T-helper 17 cell (primary cell): ENCODE data around the gene HS3ST6. TPM values are rescaled to one million over a fixed set of nuclear protein-coding genes. Genes with fewer than 3 reads are reported as not detected.
"Not testable (repeated sequence)": the region's sequence is repeated elsewhere in the genome, so short reads cannot be mapped to it uniquely, and the experiment has no call there.

Source experiments
- ATAC-seq: fragments of 150-1000 bp; cut with Tn5 transposase; 2 replicates; pipeline ENCODE4 v1.10.0; 2021; ENCODE audit warnings: mild to moderate bottlenecking, moderate library complexity
- DNase-seq, 3 donors: peaks; one replicate each; pipeline versions ENCODE4 v3.0.0 to v3.0.0-alpha.2; 2020 to 2021
- H3K9me3 ChIP-seq: one replicate; pipeline ENCODE4 v1.7.0; 2013; ENCODE audit warnings: low read length, mild to moderate bottlenecking; ENCODE audit not compliant: control insufficient read depth, poor library complexity, severe bottlenecking
- H3K27ac Mint-ChIP-seq: one replicate; pipeline ENCODE4 v1.8.0; 2022; ENCODE audit warnings: mild to moderate bottlenecking, moderate library complexity, mixed read lengths
- H3K27me3 Mint-ChIP-seq: one replicate; pipeline ENCODE4 v1.8.0; 2022; ENCODE audit warnings: mixed read lengths
- H3K36me3 Mint-ChIP-seq: one replicate; pipeline ENCODE4 v1.8.0; 2022; ENCODE audit warnings: low read depth, mixed read lengths
- H3K4me1 Mint-ChIP-seq: one replicate; pipeline ENCODE4 v1.8.0; 2022; ENCODE audit warnings: mild to moderate bottlenecking, mixed read lengths
- H3K4me3 Mint-ChIP-seq: one replicate; pipeline ENCODE4 v1.8.0; 2022; ENCODE audit warnings: mild to moderate bottlenecking, moderate library complexity, mixed read lengths
- total RNA-seq, 4 donors: library from RNA in 2 of 4; stranded (reverse) in 2 of 4; gene quantifications; one replicate each; pipeline ENCODE4 v1.2.3 and lab custom pipeline; 2022 to 2026

Gene HS3ST6
- total RNA-seq, 2 donors from 2014 or later = not detected

DNA sequence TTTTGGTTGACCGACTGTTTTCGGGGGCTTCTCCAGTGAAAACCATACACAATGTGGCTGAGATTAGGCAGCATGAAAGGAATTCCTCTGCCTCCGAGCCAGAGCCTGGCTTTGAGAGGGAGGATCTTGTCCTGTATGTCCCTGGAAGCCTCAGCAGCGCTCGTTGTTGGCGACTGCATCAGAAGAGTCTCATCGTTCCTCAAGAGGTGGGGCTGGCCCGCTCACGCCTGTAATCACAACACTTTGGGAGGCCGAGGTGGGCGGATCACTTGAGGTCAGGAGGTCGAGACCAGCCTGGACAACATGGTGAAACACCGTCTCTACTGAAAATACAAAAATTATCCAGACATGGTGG is 15.0 kb downstream of the HS3ST6 start:
- Mint-ChIP-seq H3K27ac (no peak overlapping the region), H3K4me1 (no peaks in the 10 kb centered on the region), H3K27me3 (peaks cover 33% of the 10 kb centered on the region), H3K4me3 (no peak overlapping the region), H3K36me3 (no peaks in the 10 kb centered on the region)
- H3K9me3 ChIP-seq = no peaks in the 10 kb centered on the region
- ATAC-seq = no peak
- DNase-seq = no peak

DNA sequence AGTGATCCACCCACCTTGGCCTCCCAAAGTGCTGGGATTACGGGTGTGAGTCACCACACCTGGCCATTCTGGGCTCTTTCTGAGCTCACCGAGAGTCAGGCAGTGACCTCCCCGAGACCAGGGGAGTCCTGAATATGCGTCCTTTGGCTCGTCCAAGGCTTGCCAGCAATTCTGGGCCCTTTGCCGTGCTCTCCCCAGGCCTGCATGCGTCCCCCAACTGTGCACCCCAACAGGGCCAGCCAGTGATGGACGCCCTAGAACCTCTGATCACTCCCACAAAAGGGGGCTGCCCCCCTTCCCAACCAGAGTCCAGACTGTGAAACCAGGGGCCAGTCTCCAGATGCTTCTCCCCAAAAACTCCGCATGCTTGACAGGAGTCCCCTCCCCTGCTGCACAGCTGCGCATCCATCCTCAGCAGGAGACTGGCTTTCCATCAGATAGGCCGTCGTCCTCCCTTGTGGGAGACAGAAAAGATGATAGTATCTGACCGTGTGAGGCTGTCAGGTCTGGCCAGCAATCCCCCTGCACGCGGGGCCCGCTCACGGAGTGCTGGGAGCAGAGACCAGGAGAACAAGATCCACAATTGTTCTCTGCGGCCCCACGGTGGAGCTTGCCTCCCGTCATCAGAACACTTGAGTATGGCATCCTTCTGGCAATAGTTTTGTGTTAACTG is 15.5 kb downstream of the HS3ST6 start:
- Mint-ChIP-seq H3K36me3 (no peaks in the 10 kb centered on the region), H3K27ac (no peak overlapping the region), H3K4me3 (no peak overlapping the region), H3K27me3 (peaks cover 36% of the 10 kb centered on the region), H3K4me1 (no peaks in the 10 kb centered on the region)
- DNase-seq = no peak
- no peaks in the 10 kb centered on the region for H3K9me3 ChIP-seq
- ATAC-seq = no peak

DNA sequence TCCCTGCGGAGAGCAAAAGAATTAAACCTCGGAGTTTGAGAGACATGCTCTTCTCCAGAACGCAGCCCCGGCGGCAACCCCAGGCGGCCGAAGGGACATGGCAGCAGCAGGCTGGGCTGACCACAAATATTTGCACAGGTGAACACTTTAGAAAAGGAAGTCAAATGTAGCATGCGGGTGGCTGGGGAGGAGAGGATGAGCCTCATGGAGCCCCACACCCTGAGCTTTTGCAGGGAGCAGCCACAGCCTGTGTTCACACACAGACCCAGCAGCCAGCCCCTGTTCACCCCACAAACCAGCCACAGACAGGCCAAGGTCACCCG is 17.8 kb downstream of the HS3ST6 start:
- Mint-ChIP-seq H3K4me3 (no peak overlapping the region), H3K27ac (no peak overlapping the region), H3K36me3 (no peaks in the 10 kb centered on the region), H3K27me3 (peaks cover 46% of the 10 kb centered on the region), H3K4me1 (no peaks in the 10 kb centered on the region)
- DNase-seq (no peak), ATAC-seq (no peak)
- no peaks in the 10 kb centered on the region for H3K9me3 ChIP-seq

GRCh38 chr16:1899641-1900451 is 18.4 kb downstream of the HS3ST6 start:
- ATAC-seq (no peak), DNase-seq (no peak)
- no peak overlapping the region for H3K27ac Mint-ChIP-seq
- no peak overlapping the region for H3K4me3 Mint-ChIP-seq
- H3K9me3 ChIP-seq = no peaks in the 10 kb centered on the region
- no peaks in the 10 kb centered on the region for H3K4me1 Mint-ChIP-seq
- H3K36me3 Mint-ChIP-seq = no peaks in the 10 kb centered on the region
- H3K27me3 Mint-ChIP-seq = peaks cover 46% of the 10 kb centered on the region

- H3K9me3 ChIP-seq, H3K27ac Mint-ChIP-seq, H3K36me3 Mint-ChIP-seq, DNase-seq, ATAC-seq, H3K4me3 Mint-ChIP-seq, H3K4me1 Mint-ChIP-seq: not testable (repeated sequence)
- H3K27me3 Mint-ChIP-seq = peaks cover 40% of the 10 kb centered on the region
These were observed 20.5 kb downstream of the HS3ST6 start for GRCh38 chr16:1897692-1898091.

- Mint-ChIP-seq H3K27ac (no peak overlapping the region), H3K4me3 (no peak overlapping the region), H3K4me1 (no peaks in the 10 kb centered on the region), H3K36me3 (no peaks in the 10 kb centered on the region), H3K27me3 (peaks cover 43% of the 10 kb centered on the region)
- H3K9me3 ChIP-seq = no peaks in the 10 kb centered on the region
- ATAC-seq (no peak), DNase-seq (no peak)
These were observed 22.1 kb downstream of the HS3ST6 start for GRCh38 chr16:1895949-1896675.

GRCh38 chr16:1895068-1895467 is 23.1 kb downstream of the HS3ST6 start:
- Mint-ChIP-seq H3K36me3 (no peaks in the 10 kb centered on the region), H3K4me3 (no peak overlapping the region), H3K4me1 (no peaks in the 10 kb centered on the region), H3K27me3 (peaks cover 49% of the 10 kb centered on the region), H3K27ac (no peak overlapping the region)
- no peak for DNase-seq
- H3K9me3 ChIP-seq = no peaks in the 10 kb centered on the region
- ATAC-seq = no peak

GRCh38 chr16:1890708-1891050 is 27.5 kb downstream of the HS3ST6 start:
- H3K4me1 Mint-ChIP-seq = no peaks in the 10 kb centered on the region
- H3K4me3 Mint-ChIP-seq = no peak overlapping the region
- no peak overlapping the region for H3K27ac Mint-ChIP-seq
- ATAC-seq (no peak), DNase-seq (no peak)
- H3K36me3 Mint-ChIP-seq = peaks cover 2% of the 10 kb centered on the region
- H3K27me3 Mint-ChIP-seq = peaks cover 36% of the 10 kb centered on the region
- no peaks in the 10 kb centered on the region for H3K9me3 ChIP-seq

- DNase-seq (no peak), ATAC-seq (no peak)
- Mint-ChIP-seq H3K4me3 (no peak overlapping the region), H3K27me3 (peaks cover 34% of the 10 kb centered on the region), H3K27ac (no peak overlapping the region), H3K36me3 (peaks cover 2% of the 10 kb centered on the region), H3K4me1 (no peaks in the 10 kb centered on the region)
- no peaks in the 10 kb centered on the region for H3K9me3 ChIP-seq
These were observed 28.0 kb downstream of the HS3ST6 start for GRCh38 chr16:1890024-1890707.

GRCh38 chr16:1887711-1888354 is 30.4 kb downstream of the HS3ST6 start:
- no peak for ATAC-seq
- no peak for DNase-seq
- no peaks in the 10 kb centered on the region for H3K9me3 ChIP-seq
- Mint-ChIP-seq H3K4me1 (no peaks in the 10 kb centered on the region), H3K4me3 (no peak overlapping the region), H3K27ac (no peak overlapping the region), H3K36me3 (peaks cover 2% of the 10 kb centered on the region), H3K27me3 (peaks cover 33% of the 10 kb centered on the region)

DNA sequence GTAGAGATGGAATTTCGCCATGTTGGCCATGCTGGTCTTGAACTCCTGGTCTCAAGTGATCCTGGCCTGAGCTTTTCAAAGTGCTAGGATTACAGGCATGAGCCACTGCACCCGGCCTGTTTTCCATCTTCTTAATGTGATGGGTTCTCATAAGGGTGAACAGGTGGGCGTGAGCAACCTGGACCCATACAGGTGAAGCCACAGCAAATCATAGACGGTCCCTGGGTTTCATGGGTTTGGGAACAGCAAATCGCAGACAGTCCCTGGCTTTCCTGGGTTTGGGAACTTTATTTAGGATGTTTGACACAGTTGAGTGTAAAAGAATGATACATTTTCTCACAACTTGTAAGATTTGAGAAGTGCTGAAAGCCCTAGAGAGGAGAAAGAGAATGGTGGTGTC is 33.3 kb downstream of the HS3ST6 start:
- no peak overlapping the region for H3K27ac Mint-ChIP-seq
- no peaks in the 10 kb centered on the region for H3K4me1 Mint-ChIP-seq
- H3K27me3 Mint-ChIP-seq = peaks cover 17% of the 10 kb centered on the region
- peaks cover 2% of the 10 kb centered on the region for H3K36me3 Mint-ChIP-seq
- H3K9me3 ChIP-seq = no peaks in the 10 kb centered on the region
- DNase-seq (no peak), ATAC-seq (no peak)
- H3K4me3 Mint-ChIP-seq = no peak overlapping the region

DNA sequence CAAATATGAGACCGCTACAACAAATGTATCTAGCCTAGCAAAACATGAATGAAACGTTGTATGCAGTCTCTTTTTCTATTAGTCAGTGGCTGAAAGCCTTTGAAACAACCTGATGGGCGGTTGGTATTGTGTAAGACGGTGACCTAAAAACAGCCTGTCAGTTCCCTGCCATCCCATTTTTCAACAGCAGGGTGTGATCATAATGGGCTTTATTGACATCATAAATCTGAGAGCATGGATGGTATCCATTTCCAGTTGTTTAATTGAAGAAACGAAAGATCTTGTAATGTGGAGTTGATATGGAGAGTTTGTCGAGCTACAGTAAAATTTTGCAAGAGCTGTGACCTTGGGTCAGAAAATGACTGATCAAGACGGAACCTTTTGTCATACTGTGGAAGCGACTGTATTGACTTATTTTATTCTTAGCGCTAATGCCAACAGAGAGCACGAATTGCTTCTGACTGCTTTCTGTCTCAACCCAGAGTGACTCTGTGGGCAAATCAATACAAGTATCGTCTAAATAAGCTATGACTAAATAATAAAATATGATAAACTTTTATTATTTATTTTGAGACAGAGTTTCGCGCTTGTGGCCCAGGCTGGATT is 34.0 kb downstream of the HS3ST6 start:
- ATAC-seq = no peak
- peaks cover 15% of the 10 kb centered on the region for H3K27me3 Mint-ChIP-seq
- no peaks in the 10 kb centered on the region for H3K9me3 ChIP-seq
- peaks cover 2% of the 10 kb centered on the region for H3K36me3 Mint-ChIP-seq
- no peak for DNase-seq
- no peak overlapping the region for H3K27ac Mint-ChIP-seq
- H3K4me3 Mint-ChIP-seq = no peak overlapping the region
- no peaks in the 10 kb centered on the region for H3K4me1 Mint-ChIP-seq
